Keratinocyte (primary cell): Measurements from ENCODE around the gene PDX1. TPM values are rescaled to one million over a fixed set of nuclear protein-coding genes. Genes with fewer than 3 reads are reported as not detected.

ENCODE experiments used
- DNase-seq: peaks from one replicate; pipeline ENCODE4 v3.0.0-alpha.2; 2011; ENCODE audit warnings: low read depth, missing footprints, low spot score
- FAIRE-seq: peaks from 2 replicates; lab custom pipeline; 2011; peaks lifted over from hg19 to GRCh38; lab: Jason Lieb, UNC
- H2AFZ ChIP-seq: 2 replicates; pipeline ENCODE4 v1.6.0; 2012; ENCODE audit warnings: low read length, control low read depth, inconsistent platforms; ENCODE audit not compliant: control insufficient read depth
- H3K27ac ChIP-seq: 2 replicates; pipeline ENCODE4 v1.5.1; 2011; ENCODE audit warnings: low read length; ENCODE audit not compliant: control insufficient read depth, insufficient read depth
- H3K27me3 ChIP-seq: 3 replicates; pipeline ENCODE4 v1.6.0; 2011; ENCODE audit warnings: low read length; ENCODE audit not compliant: control insufficient read depth, insufficient read depth; ENCODE audit errors: extremely low read depth
- H3K36me3 ChIP-seq, 2 experiments: 2 replicates in 1 of 2; 3 replicates in 1 of 2; pipeline ENCODE4 v1.5.1; 2011; ENCODE audit warnings: low read length in 2 of 2, mild to moderate bottlenecking in 1 of 2; ENCODE audit not compliant: control insufficient read depth in 2 of 2, insufficient read depth in 2 of 2; ENCODE audit errors: extremely low read depth in 1 of 2
- H3K4me1 ChIP-seq: 3 replicates; pipeline ENCODE4 v1.5.1; 2011; ENCODE audit warnings: low read length; ENCODE audit not compliant: control insufficient read depth, insufficient read depth; ENCODE audit errors: extremely low read depth
- H3K4me2 ChIP-seq: 3 replicates; pipeline ENCODE4 v1.6.0; 2011; ENCODE audit warnings: low read depth, low read length; ENCODE audit not compliant: control insufficient read depth, insufficient read depth; ENCODE audit errors: extremely low read depth
- H3K4me3 ChIP-seq, 3 experiments: fragments of 200-600 bp in 1 of 3; sonication (generic) in 1 of 3; 2 replicates in 2 of 3; 3 replicates in 1 of 3; pipeline ENCODE4 v1.5.1; 2011 to 2016; ENCODE audit warnings: low read length in 3 of 3, mild to moderate bottlenecking in 3 of 3, control low read depth in 2 of 3, inconsistent platforms in 1 of 3, low read depth in 1 of 3, mixed read lengths in 1 of 3, mixed run types in 1 of 3, moderate library complexity in 1 of 3; ENCODE audit not compliant: control insufficient read depth in 2 of 3, insufficient read depth in 2 of 3; ENCODE audit errors: extremely low read depth in 1 of 3
- H3K79me2 ChIP-seq: 2 replicates; pipeline ENCODE4 v1.6.0; 2012; ENCODE audit warnings: low read length; ENCODE audit not compliant: control insufficient read depth, insufficient read depth
- H3K9ac ChIP-seq: 3 replicates; pipeline ENCODE4 v1.6.0; 2011; ENCODE audit warnings: low read length; ENCODE audit not compliant: control insufficient read depth, insufficient read depth; ENCODE audit errors: extremely low read depth
- H3K9me1 ChIP-seq: 3 replicates; pipeline ENCODE4 v1.6.0; 2011; ENCODE audit warnings: low read length; ENCODE audit not compliant: control insufficient read depth, insufficient read depth; ENCODE audit errors: extremely low read depth
- H3K9me3 ChIP-seq: 2 replicates; pipeline ENCODE4 v1.5.1; 2012; ENCODE audit warnings: low read depth, low read length; ENCODE audit not compliant: control insufficient read depth
- H4K20me1 ChIP-seq: 3 replicates; pipeline ENCODE4 v1.6.0; 2011; ENCODE audit warnings: low read length; ENCODE audit not compliant: control insufficient read depth, insufficient read depth; ENCODE audit errors: extremely low read depth
- EZH2 ChIP-seq: IDR thresholded peaks from one replicate; pipeline ENCODE4 v1.6.1; 2012; ENCODE audit warnings: inconsistent platforms, mild to moderate bottlenecking, low read length, moderate library complexity
- dilution Hi-C: fragments of 300-500 bp; cut with MboI; formaldehyde crosslinking; loops from one replicate; pipeline ENCODE4 v1.7.0; 2020; ENCODE audit warnings: low sequenced_read_pairs; ENCODE audit not compliant: extremely low pct_ligation_motif_present
- polyA plus RNA-seq, 5 experiments: library from polyadenylated mRNA; depleted of rRNA in 3 of 5; stranded (reverse) in 3 of 5; stranded (forward) in 1 of 5; unstranded in 1 of 5; fragments of >200 nt; gene quantifications; 1 replicate in 1 of 5; 2 replicates in 3 of 5; 3 replicates in 1 of 5; pipeline versions ENCODE4 v1.2.1 to v1.2.3, GENCODE V29; 2011 to 2012; ENCODE audit warnings: missing spikeins in 2 of 5, low read depth in 1 of 5, low replicate concordance in 1 of 5
- TF ChIP-seq, protein P1 (sequence below), 3 experiments: IDR thresholded peaks in 1 of 3; conservative IDR thresholded peaks in 1 of 3; optimal IDR thresholded peaks in 1 of 3; 2 replicates in 2 of 3; 3 replicates in 1 of 3; pipeline versions ENCODE3 to v1.5.1; 2011; ENCODE audit warnings: low read length in 3 of 3, mild to moderate bottlenecking in 3 of 3, moderate library complexity in 2 of 3, control low read depth in 1 of 3, inconsistent platforms in 1 of 3; ENCODE audit not compliant: insufficient read depth in 2 of 3; ENCODE audit errors: extremely low read depth in 1 of 3

PDX1 gene
- polyA plus RNA-seq, 1 donor (not counting 4 experiments of a cell fraction or from before 2014, with no cell fraction given), result not detected

GRCh38 chr13:27904719-27905118, 15.1 kb upstream of the PDX1 start:
- Histone ChIP-seq H2AFZ (no peak overlapping the region), H3K27me3 (peaks cover 18% of the 10 kb centered on the region), H3K79me2 (no peaks in the 10 kb centered on the region), H3K9ac (no peak overlapping the region), H3K4me3 (no peak overlapping the region), H3K9me3 (no peaks in the 10 kb centered on the region), H4K20me1 (no peaks in the 10 kb centered on the region), H3K4me1 (no peaks in the 10 kb centered on the region), H3K27ac (no peak overlapping the region), H3K36me3 (no peaks in the 10 kb centered on the region), H3K9me1 (no peaks in the 10 kb centered on the region), H3K4me2 (no peak overlapping the region)
- FAIRE-seq (no peak), DNase-seq (no peak)
- dilution Hi-C loops, result no loop called here
- no peak for TF ChIP-seq EZH2
- TF ChIP-seq, protein P1, sequence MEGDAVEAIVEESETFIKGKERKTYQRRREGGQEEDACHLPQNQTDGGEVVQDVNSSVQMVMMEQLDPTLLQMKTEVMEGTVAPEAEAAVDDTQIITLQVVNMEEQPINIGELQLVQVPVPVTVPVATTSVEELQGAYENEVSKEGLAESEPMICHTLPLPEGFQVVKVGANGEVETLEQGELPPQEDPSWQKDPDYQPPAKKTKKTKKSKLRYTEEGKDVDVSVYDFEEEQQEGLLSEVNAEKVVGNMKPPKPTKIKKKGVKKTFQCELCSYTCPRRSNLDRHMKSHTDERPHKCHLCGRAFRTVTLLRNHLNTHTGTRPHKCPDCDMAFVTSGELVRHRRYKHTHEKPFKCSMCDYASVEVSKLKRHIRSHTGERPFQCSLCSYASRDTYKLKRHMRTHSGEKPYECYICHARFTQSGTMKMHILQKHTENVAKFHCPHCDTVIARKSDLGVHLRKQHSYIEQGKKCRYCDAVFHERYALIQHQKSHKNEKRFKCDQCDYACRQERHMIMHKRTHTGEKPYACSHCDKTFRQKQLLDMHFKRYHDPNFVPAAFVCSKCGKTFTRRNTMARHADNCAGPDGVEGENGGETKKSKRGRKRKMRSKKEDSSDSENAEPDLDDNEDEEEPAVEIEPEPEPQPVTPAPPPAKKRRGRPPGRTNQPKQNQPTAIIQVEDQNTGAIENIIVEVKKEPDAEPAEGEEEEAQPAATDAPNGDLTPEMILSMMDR (optimal IDR thresholded peaks at IDR 0.05 in 1 of 3, IDR thresholded peaks at IDR 0.05 in 1 of 3, conservative IDR thresholded peaks at IDR 0.05 in 1 of 3; ENCODE audit: extremely low read depth in 1 of 3, insufficient read depth in 2 of 3, low read length in 3 of 3), result no peak

GRCh38 chr13:27905650-27906049, 14.2 kb upstream of the PDX1 start:
- no peak for TF ChIP-seq EZH2
- TF ChIP-seq, protein P1 (optimal IDR thresholded peaks at IDR 0.05 in 1 of 3, IDR thresholded peaks at IDR 0.05 in 1 of 3, conservative IDR thresholded peaks at IDR 0.05 in 1 of 3; ENCODE audit: extremely low read depth in 1 of 3, insufficient read depth in 2 of 3, low read length in 3 of 3), result no peak
- DNase-seq (no peak), FAIRE-seq (no peak)
- Histone ChIP-seq H3K79me2 (no peaks in the 10 kb centered on the region), H3K4me1 (no peaks in the 10 kb centered on the region), H2AFZ (no peak overlapping the region), H3K4me3 (no peak overlapping the region), H4K20me1 (no peaks in the 10 kb centered on the region), H3K9me1 (no peaks in the 10 kb centered on the region), H3K36me3 (no peaks in the 10 kb centered on the region), H3K27ac (no peak overlapping the region), H3K4me2 (no peak overlapping the region), H3K9me3 (no peaks in the 10 kb centered on the region), H3K9ac (no peak overlapping the region), H3K27me3 (peaks cover 18% of the 10 kb centered on the region)
- dilution Hi-C loops, result no loop called here
